Testis (tissue), 2 donors: ENCODE data around the gene LST1.

ENCODE experiments used
- CTCF ChIP-seq, 3 experiments: fragments of 450-650 bp in 2 of 3; fragments of 200-600 bp in 1 of 3; sonication (generic) in 1 of 3; IDR thresholded peaks; one replicate each; pipeline ENCODE4 v1.5.1; 2016 to 2019; ENCODE audit warnings: antibody characterized with exemption in 3 of 3, mild to moderate bottlenecking in 2 of 3, moderate library complexity in 1 of 3
- POLR2A ChIP-seq: fragments of 450-650 bp; IDR thresholded peaks from one replicate; pipeline ENCODE4 v1.6.1; 2017; ENCODE audit warnings: antibody characterized with exemption, mild to moderate bottlenecking, moderate library complexity

GRCh38 chr6:31631209-31631608 lies 45.1 kb downstream of the LST1 start:
- TF ChIP-seq CTCF (IDR thresholded peaks at IDR 0.05), result no peak
- TF ChIP-seq POLR2A, result no peak
